ENCODE data around the gene GNAO1.

Gene GNAO1

DNA sequence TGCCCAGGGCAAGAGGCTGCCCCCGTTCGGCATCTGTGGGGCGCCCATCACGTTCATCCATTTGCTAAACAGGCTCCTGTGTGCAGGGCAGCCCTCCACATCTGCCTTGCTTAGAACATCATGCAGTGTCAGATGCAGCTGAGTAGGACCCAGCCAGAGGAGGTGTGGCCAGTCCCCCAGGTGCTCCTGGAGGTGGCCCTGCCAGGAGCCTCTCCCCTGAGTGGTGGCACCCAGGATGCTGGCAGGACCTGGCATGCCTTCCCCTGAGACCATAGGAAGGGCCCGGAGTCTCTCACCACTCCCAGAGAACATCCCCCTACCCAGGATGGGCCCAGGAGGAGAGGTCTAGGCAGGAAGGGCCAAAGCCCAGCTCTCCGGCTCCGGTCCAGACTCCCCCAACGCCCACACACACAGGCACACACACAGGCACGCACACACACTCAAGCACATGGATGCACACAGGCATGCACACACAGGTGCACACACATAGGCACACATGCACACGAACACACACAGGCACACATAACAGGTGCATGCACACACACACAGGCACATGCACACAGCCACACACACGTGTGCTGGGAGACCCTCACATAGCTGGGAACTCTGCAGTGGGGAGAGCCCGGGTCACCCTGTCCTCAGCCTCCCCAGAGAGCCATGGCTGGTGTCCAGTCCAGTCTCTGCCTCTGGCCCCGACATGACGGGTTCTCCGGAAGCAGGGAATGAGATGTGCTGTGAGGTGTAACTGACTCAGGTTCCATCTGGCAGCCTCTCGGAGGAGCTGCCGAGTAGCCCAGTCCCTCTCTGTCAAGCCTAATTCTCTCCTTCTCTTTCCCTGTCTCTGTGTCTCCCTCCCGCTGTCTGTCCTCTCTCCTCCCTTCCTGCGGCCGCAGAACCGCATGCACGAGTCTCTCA lies 159.5 kb downstream of the GNAO1 start:
- Histone ChIP-seq H3K27ac (ENCODE audit: low read depth, low read length) (no peak overlapping the region), H3K9ac (ENCODE audit: low read length in 5 of 5) (no peak overlapping the region), H3K4me3 (ENCODE audit: low read depth in 1 of 5, low read length in 5 of 5) (no peak overlapping the region), H3K36me3 (ENCODE audit: control insufficient read depth in 5 of 5, insufficient read depth in 5 of 5, low read length in 5 of 5) (no peaks in the 10 kb centered on the region), H3K27me3 (ENCODE audit: control insufficient read depth in 5 of 5, insufficient read depth in 4 of 5, low read length in 5 of 5) (peaks cover 0 to 10% (median 8%) of the 10 kb centered on the region in 5 donors), H3K4me1 (ENCODE audit: control insufficient read depth in 5 of 5, insufficient read depth in 5 of 5, low read length in 5 of 5) (no peaks in the 10 kb centered on the region), H3K9me3 (ENCODE audit: control insufficient read depth in 5 of 5, low read length in 5 of 5) (no peaks in the 10 kb centered on the region)

DNA sequence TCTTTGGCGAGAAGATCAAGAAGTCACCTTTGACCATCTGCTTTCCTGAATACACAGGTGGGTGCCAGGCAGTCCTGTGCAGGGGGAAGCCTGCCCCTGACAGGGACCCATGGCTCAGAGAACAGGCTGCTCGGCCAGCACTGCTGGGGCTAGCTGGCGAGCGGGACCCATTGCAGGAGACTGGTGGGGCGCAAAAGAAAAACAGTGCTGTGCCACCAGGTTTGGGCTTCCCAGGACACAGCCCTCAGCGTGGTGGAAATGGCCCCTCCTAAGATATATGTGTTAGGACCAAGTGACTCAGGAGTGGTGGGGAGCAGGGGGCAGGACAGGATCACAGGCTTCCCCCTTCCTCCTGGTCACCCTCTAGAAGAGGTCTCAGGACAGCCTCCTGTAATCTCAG lies 160.2 kb downstream of the GNAO1 start:
- no peak overlapping the region for H3K9ac ChIP-seq (ENCODE audit: low read length in 5 of 5)
- H3K9me3 ChIP-seq (ENCODE audit: control insufficient read depth in 5 of 5, low read length in 5 of 5), result no peaks in the 10 kb centered on the region
- H3K27me3 ChIP-seq (ENCODE audit: control insufficient read depth in 5 of 5, insufficient read depth in 4 of 5, low read length in 5 of 5), result peaks cover 0 to 10% (median 8%) of the 10 kb centered on the region in 5 donors
- peaks cover 0 to 6% (median 5%) of the 10 kb centered on the region in 5 donors for H3K4me1 ChIP-seq (ENCODE audit: control insufficient read depth in 5 of 5, insufficient read depth in 5 of 5, low read length in 5 of 5)
- H3K27ac ChIP-seq (ENCODE audit: low read depth, low read length), result no peak overlapping the region
- H3K4me3 ChIP-seq (ENCODE audit: low read depth in 1 of 5, low read length in 5 of 5), result no peak overlapping the region
- no peaks in the 10 kb centered on the region for H3K36me3 ChIP-seq (ENCODE audit: control insufficient read depth in 5 of 5, insufficient read depth in 5 of 5, low read length in 5 of 5)

DNA sequence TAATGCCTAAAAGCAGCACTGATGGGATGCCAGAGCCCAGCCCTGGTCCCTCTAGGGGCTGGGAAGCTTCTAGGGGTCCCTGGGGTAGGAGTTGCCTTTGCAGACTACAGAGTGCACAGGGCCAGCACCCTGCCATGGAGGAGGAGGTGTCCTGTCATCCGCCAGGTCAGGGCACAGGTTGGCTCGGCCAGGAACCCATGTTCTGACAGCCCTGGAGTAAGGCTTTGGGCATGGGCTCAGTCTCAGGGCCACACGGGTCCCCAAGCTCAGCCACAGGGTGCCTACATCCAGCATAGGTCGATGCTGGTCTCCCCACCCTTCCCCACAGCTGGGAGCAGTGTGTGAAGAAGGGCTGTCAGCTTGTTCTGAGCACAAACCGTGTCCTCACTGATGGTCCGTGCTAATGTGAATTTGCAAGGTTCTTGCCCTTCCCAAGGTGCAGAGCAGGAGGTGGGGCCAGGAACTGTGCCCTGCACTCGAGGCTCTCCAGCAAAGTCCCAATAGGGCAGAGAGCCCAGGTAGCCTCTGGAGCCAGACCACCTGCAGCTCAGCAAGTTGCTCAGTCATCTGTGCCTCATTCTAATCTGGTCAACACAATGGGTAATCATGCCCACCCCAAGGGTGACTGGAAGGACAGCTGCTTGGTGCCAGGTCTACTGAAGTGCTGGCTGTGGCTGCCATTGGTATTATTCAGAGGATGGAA lies 161.2 kb downstream of the GNAO1 start:
- no peak overlapping the region for H3K9ac ChIP-seq (ENCODE audit: low read length in 5 of 5)

DNA sequence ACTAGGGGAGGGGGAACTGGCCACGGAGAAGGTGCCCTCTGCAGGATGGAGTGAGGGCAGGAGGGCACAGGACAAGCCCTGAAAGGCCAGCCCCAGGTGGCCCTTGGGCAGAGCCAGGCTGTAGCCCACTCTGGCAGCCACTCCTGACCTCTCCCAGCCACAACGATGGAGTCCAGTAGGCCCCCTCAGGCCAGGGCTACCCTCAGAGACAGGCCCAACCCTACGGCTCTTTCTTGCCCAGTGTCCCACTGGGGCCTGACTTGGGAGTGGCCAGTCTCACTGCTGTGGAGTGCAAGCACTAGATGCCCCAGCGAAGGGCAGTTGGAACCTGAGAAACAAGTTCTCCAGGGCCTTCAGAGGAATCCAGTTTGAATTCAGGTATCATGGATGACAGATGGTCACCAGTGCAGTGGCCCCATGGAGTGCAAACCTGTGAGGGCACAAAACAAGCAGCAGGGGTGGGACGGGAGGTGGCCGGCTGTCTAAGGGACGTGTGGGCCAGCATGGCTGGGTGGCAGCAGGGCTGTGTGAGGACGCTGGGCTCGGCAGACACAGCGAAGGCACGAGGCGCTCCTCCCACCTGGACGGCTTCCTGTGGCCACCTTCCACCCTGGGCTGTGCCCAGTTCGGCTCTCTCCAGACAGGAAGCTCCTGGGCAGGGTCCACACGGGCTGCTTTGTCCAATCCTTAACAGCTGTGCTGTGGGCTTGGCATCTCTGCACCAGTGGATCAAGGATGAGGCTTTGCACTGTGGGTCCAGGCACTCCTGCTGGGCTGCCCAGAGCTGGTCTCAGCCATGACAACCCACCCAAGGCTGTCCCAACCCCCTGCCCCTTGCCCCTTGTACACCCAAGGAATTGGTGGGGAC lies 162.0 kb downstream of the GNAO1 start:
- H3K27ac ChIP-seq (ENCODE audit: low read depth, low read length), result no peak overlapping the region
- H3K4me1 ChIP-seq (ENCODE audit: control insufficient read depth in 5 of 5, insufficient read depth in 5 of 5, low read length in 5 of 5), result peaks cover 0 to 15% (median 13%) of the 10 kb centered on the region in 5 donors
- H3K36me3 ChIP-seq (ENCODE audit: control insufficient read depth in 5 of 5, insufficient read depth in 5 of 5, low read length in 5 of 5), result no peaks in the 10 kb centered on the region
- H3K4me3 ChIP-seq (ENCODE audit: low read depth in 1 of 5, low read length in 5 of 5), result no peak overlapping the region
- H3K9ac ChIP-seq (ENCODE audit: low read length in 5 of 5), result no peak overlapping the region
- H3K9me3 ChIP-seq (ENCODE audit: control insufficient read depth in 5 of 5, low read length in 5 of 5), result no peaks in the 10 kb centered on the region
- H3K27me3 ChIP-seq (ENCODE audit: control insufficient read depth in 5 of 5, insufficient read depth in 4 of 5, low read length in 5 of 5), result peaks cover 0 to 10% (median 8%) of the 10 kb centered on the region in 5 donors

More for the DNA sequence above, 161.2 kb downstream of the GNAO1 start:
- Histone ChIP-seq H3K27me3 (ENCODE audit: control insufficient read depth in 5 of 5, insufficient read depth in 4 of 5, low read length in 5 of 5) (peaks cover 0 to 10% (median 8%) of the 10 kb centered on the region in 5 donors), H3K27ac (ENCODE audit: low read depth, low read length) (no peak overlapping the region), H3K36me3 (ENCODE audit: control insufficient read depth in 5 of 5, insufficient read depth in 5 of 5, low read length in 5 of 5) (no peaks in the 10 kb centered on the region), H3K4me1 (ENCODE audit: control insufficient read depth in 5 of 5, insufficient read depth in 5 of 5, low read length in 5 of 5) (peaks cover 0 to 15% (median 13%) of the 10 kb centered on the region in 5 donors), H3K4me3 (ENCODE audit: low read depth in 1 of 5, low read length in 5 of 5) (no peak overlapping the region), H3K9me3 (ENCODE audit: control insufficient read depth in 5 of 5, low read length in 5 of 5) (no peaks in the 10 kb centered on the region)

DNA sequence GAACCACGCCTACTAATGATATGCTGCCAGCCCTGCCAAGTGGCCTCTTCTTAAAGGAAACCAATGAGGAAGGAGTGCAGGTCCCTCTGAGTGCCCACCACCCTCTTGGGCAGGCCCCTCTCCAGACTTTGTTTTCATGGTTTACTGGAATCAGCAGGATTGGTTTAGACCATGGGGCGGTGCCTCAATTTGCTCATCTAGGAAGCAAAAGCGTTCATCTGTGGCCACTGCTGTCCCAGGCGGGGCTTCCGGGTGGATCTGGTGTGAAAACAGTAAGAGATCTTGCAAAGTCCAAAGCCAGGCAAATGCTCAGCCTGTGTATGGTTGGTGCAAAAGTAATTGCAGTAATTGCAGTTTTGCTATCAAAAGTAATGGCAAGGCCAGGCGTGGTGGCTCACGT lies 162.7 kb downstream of the GNAO1 start:
- Histone ChIP-seq H3K4me1 (ENCODE audit: control insufficient read depth in 5 of 5, insufficient read depth in 5 of 5, low read length in 5 of 5) (peaks cover 0 to 15% (median 13%) of the 10 kb centered on the region in 5 donors), H3K9me3 (ENCODE audit: control insufficient read depth in 5 of 5, low read length in 5 of 5) (no peaks in the 10 kb centered on the region), H3K27ac (ENCODE audit: low read depth, low read length) (no peak overlapping the region), H3K27me3 (ENCODE audit: control insufficient read depth in 5 of 5, insufficient read depth in 4 of 5, low read length in 5 of 5) (peaks cover 0 to 10% (median 4%) of the 10 kb centered on the region in 5 donors), H3K36me3 (ENCODE audit: control insufficient read depth in 5 of 5, insufficient read depth in 5 of 5, low read length in 5 of 5) (no peaks in the 10 kb centered on the region), H3K9ac (ENCODE audit: low read length in 5 of 5) (no peak overlapping the region), H3K4me3 (ENCODE audit: low read depth in 1 of 5, low read length in 5 of 5) (no peak overlapping the region)

DNA sequence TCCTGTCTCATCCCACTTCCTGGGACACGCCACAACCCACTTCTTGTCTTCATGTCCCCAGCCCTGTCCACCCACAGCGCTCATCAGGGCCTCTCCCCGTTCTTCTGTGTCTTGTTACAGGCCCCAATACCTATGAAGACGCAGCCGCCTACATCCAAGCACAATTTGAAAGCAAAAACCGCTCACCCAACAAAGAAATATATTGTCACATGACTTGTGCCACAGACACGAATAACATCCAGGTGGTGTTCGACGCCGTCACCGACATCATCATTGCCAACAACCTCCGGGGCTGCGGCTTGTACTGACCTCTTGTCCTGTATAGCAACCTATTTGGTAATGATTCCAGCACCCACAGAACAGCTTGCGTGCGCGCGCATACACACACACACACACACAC lies 163.5 kb downstream of the GNAO1 start:
- H3K4me3 ChIP-seq (ENCODE audit: low read depth in 1 of 5, low read length in 5 of 5), result no peak overlapping the region
- H3K27ac ChIP-seq (ENCODE audit: low read depth, low read length), result no peak overlapping the region
- no peak overlapping the region for H3K9ac ChIP-seq (ENCODE audit: low read length in 5 of 5)
- H3K4me1 ChIP-seq (ENCODE audit: control insufficient read depth in 5 of 5, insufficient read depth in 5 of 5, low read length in 5 of 5), result peaks cover 0 to 15% (median 13%) of the 10 kb centered on the region in 5 donors
- peaks cover 0 to 6% (median 3%) of the 10 kb centered on the region in 5 donors for H3K27me3 ChIP-seq (ENCODE audit: control insufficient read depth in 5 of 5, insufficient read depth in 4 of 5, low read length in 5 of 5)
- no peaks in the 10 kb centered on the region for H3K9me3 ChIP-seq (ENCODE audit: control insufficient read depth in 5 of 5, low read length in 5 of 5)
- H3K36me3 ChIP-seq (ENCODE audit: control insufficient read depth in 5 of 5, insufficient read depth in 5 of 5, low read length in 5 of 5), result no peaks in the 10 kb centered on the region

DNA sequence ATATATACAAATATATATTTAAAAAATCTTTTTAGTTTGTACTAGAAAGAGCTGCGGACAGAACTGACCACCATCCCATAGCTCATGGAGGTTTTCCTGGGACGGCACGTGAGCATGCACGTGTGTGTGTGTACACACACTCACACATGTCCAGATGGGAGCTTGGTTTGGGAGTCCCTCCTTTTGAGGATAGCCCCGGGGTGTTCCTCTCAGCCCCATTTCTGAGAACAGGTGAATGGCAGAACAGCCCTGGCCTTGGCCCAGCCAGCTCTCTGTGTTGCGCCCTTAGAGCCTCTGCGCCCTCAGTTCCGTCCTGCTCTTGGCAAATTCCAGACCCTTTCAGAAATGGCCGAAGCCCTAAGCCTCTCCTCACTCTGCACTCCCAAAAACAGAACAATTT lies 163.9 kb downstream of the GNAO1 start:
- H3K27ac ChIP-seq (ENCODE audit: low read depth, low read length), result no peak overlapping the region
- peaks cover 0 to 4% (median 3%) of the 10 kb centered on the region in 5 donors for H3K36me3 ChIP-seq (ENCODE audit: control insufficient read depth in 5 of 5, insufficient read depth in 5 of 5, low read length in 5 of 5)
- peaks cover 0 to 15% (median 13%) of the 10 kb centered on the region in 5 donors for H3K4me1 ChIP-seq (ENCODE audit: control insufficient read depth in 5 of 5, insufficient read depth in 5 of 5, low read length in 5 of 5)
- peaks cover 0 to 3% (median 1%) of the 10 kb centered on the region in 5 donors for H3K27me3 ChIP-seq (ENCODE audit: control insufficient read depth in 5 of 5, insufficient read depth in 4 of 5, low read length in 5 of 5)
- no peak overlapping the region for H3K9ac ChIP-seq (ENCODE audit: low read length in 5 of 5)
- H3K4me3 ChIP-seq (ENCODE audit: low read depth in 1 of 5, low read length in 5 of 5), result no peak overlapping the region
- H3K9me3 ChIP-seq (ENCODE audit: control insufficient read depth in 5 of 5, low read length in 5 of 5), result no peaks in the 10 kb centered on the region

DNA sequence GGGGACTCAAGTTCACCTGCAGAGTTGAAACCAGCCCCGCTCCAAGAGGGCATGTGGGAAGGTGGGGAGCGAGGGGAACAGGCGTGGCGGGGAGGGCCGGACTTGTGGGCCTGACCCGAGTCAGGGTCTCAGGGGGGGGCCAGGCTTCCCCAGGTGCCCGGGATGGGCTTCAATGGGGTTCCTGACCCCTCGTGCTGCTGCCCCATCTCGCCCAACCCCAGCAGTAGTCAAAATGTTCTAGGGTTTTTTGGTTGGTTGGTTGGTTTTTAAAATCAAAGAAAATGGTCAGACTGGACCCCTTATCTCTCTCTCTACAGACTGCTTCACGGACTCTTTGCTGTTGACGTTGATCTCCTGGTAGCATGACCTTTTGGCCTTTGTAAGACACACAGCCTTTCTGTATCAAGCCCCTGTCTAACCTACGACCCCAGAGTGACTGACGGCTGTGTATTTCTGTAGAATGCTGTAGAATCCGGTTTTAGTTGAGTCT lies 164.5 kb downstream of the GNAO1 start:
- Histone ChIP-seq H3K27ac (ENCODE audit: low read depth, low read length) (no peak overlapping the region), H3K27me3 (ENCODE audit: control insufficient read depth in 5 of 5, insufficient read depth in 4 of 5, low read length in 5 of 5) (peaks cover 0 to 1% (median 0%) of the 10 kb centered on the region in 5 donors), H3K4me1 (ENCODE audit: control insufficient read depth in 5 of 5, insufficient read depth in 5 of 5, low read length in 5 of 5) (peaks cover 0 to 15% (median 13%) of the 10 kb centered on the region in 5 donors), H3K9ac (ENCODE audit: low read length in 5 of 5) (peak overlapping the region in 3 of 5 donors; percentile 63 to 76 (median 70)), H3K4me3 (ENCODE audit: low read depth in 1 of 5, low read length in 5 of 5) (peak overlapping the region in 2 of 5 donors; percentile 55 to 68), H3K9me3 (ENCODE audit: control insufficient read depth in 5 of 5, low read length in 5 of 5) (no peaks in the 10 kb centered on the region), H3K36me3 (ENCODE audit: control insufficient read depth in 5 of 5, insufficient read depth in 5 of 5, low read length in 5 of 5) (peaks cover 0 to 10% (median 9%) of the 10 kb centered on the region in 5 donors)
